Motor neuron (in vitro differentiated cells): ENCODE measurements around the gene DNAJA2. TPM values are rescaled to one million over a fixed set of nuclear protein-coding genes. Genes with fewer than 3 reads are reported as not detected.

Experiments used
- ATAC-seq, 8 experiments: fragments of 200-7000 bp; cut with Tn5 transposase; replicated peaks in 6 of 8; 2 replicates each; pipeline ENCODE4 v1.8.0; 2021; ENCODE audit warnings: mild to moderate bottlenecking in 8 of 8, moderate library complexity in 8 of 8
- H3K27ac ChIP-seq, 2 donors: fragments of 250-450 bp; sonication (Bioruptor Pico); 2 replicates each; pipeline ENCODE4 v1.9.0; 2021; ENCODE audit warnings: antibody characterized with exemption in 2 of 2, mild to moderate bottlenecking in 2 of 2, moderate library complexity in 1 of 2
- H3K4me1 ChIP-seq, 2 donors: fragments of 250-450 bp; sonication (Bioruptor Pico); replicated peaks in 1 of 2; 2 replicates each; pipeline ENCODE4 v1.6.1; 2021; ENCODE audit warnings: antibody characterized with exemption in 2 of 2, mild to moderate bottlenecking in 2 of 2, moderate library complexity in 1 of 2
- H3K4me3 ChIP-seq, 5 donors: fragments of 250-450 bp; sonication (Bioruptor Pico); 2 replicates each; pipeline ENCODE4 v1.9.0; 2021; ENCODE audit warnings: antibody characterized with exemption in 5 of 5, mild to moderate bottlenecking in 5 of 5, moderate library complexity in 4 of 5
- WGBS, 10 experiments: fragments of 450-650 bp; shearing (Covaris generic); methylation state at CpG; one replicate each; pipeline ENCODE4 v1.0.0; 2022; 5-methylcytosine and 5-hydroxymethylcytosine counted together
- in situ Hi-C, 9 experiments: fragments of 400-800 bp; cut with MboI; loops; one replicate each; pipeline ENCODE4 v1.15.0; 2021; ENCODE audit warnings: low sequenced_read_pairs in 9 of 9, low pct_unique_long_range_greater_than_20kb in 2 of 9; ENCODE audit not compliant: unreplicated experiment in 9 of 9
- total RNA-seq, 8 experiments: library from RNA; unstranded; fragments of 300-600 nt; gene quantifications; 2 replicates each; pipeline versions ENCODE4 v1.2.3 to v1.2.4, GENCODE V29; 2022

DNAJA2 gene
- total RNA-seq, 8 experiments from 2014 or later: 66.6 to 152 (median 82.5) TPM

GRCh38 chr16:46996952-46997458 lies 23.5 kb upstream of the DNAJA2 start:
- no peak for ATAC-seq
- WGBS, 10 experiments: 0 to 100% (median 80%) methylated on average over 1 to 2 of the region's 2 CpGs; no CpG with 5 or more reads in 6 of the 10 experiments
- Histone ChIP-seq H3K4me1 (no peaks in the 10 kb centered on the region), H3K27ac (no peak overlapping the region), H3K4me3 (no peak overlapping the region)
- in situ Hi-C loops: no loop called here

- 33 to 83% (median 57%) methylated on average over 1 of the region's 1 CpG; no CpG with 5 or more reads in 7 of the 10 experiments for WGBS, 10 experiments
- no peak overlapping the region for H3K27ac ChIP-seq
- H3K4me3 ChIP-seq: no peak overlapping the region
- no peaks in the 10 kb centered on the region for H3K4me1 ChIP-seq
- in situ Hi-C loops: no loop called here
- ATAC-seq: peak in 1 of 8 experiments; percentile 38
Measured at GRCh38 chr16:46996391-46996790, 22.9 kb upstream of the DNAJA2 start.

- in situ Hi-C loops: no loop called here
- WGBS, 10 experiments: 50 to 100% (median 95%) methylated on average over 1 to 2 of the region's 16 CpGs; no CpG with 5 or more reads in 4 of the 10 experiments
- Histone ChIP-seq H3K4me1 (no peaks in the 10 kb centered on the region), H3K27ac (no peak overlapping the region), H3K4me3 (no peak overlapping the region)
- ATAC-seq: peak in 2 of 8 experiments; percentile 39 to 44
Measured at GRCh38 chr16:46991729-46992704, 18.5 kb upstream of the DNAJA2 start.

GRCh38 chr16:46986896-46987295 lies 13.4 kb upstream of the DNAJA2 start:
- Histone ChIP-seq H3K4me3 (no peak overlapping the region), H3K27ac (no peak overlapping the region), H3K4me1 (no peaks in the 10 kb centered on the region)
- no peak for ATAC-seq
- in situ Hi-C loops: no loop called here
- WGBS, 10 experiments: 0 to 100% (median 75%) methylated on average over 1 to 3 of the region's 3 CpGs

- Histone ChIP-seq H3K27ac (no peak overlapping the region), H3K4me1 (no peaks in the 10 kb centered on the region), H3K4me3 (no peak overlapping the region)
- WGBS, 10 experiments: 54 to 96% (median 90%) methylated on average over 2 to 3 of the region's 3 CpGs; no CpG with 5 or more reads in 1 of the 10 experiments
- in situ Hi-C loops: no loop called here
- ATAC-seq: no peak
Measured at GRCh38 chr16:46986438-46986837, 13.0 kb upstream of the DNAJA2 start.

- H3K4me3 ChIP-seq: no peak overlapping the region
- in situ Hi-C loops: no loop called here
- H3K4me1 ChIP-seq: no peaks in the 10 kb centered on the region
- H3K27ac ChIP-seq: no peak overlapping the region
- ATAC-seq: no peak
- whole genome bisulfite sequencing, 10 experiments: 46 to 100% (median 93%) methylated on average over 1 to 4 of the region's 4 CpGs; no CpG with 5 or more reads in 3 of the 10 experiments
Measured at GRCh38 chr16:46982335-46982734, 8.9 kb upstream of the DNAJA2 start.

- Histone ChIP-seq H3K27ac (no peak overlapping the region), H3K4me1 (no peaks in the 10 kb centered on the region), H3K4me3 (no peak overlapping the region)
- 83 to 100% (median 86%) methylated on average over 1 of the region's 1 CpG; no CpG with 5 or more reads in 3 of the 10 experiments for WGBS, 10 experiments
- in situ Hi-C loops: no loop called here
- ATAC-seq: no peak
Measured at GRCh38 chr16:46980926-46981325, 7.5 kb upstream of the DNAJA2 start.

- in situ Hi-C loops: no loop called here
- H3K4me3 ChIP-seq: no peak overlapping the region
- no peak overlapping the region for H3K27ac ChIP-seq
- 33 to 90% (median 83%) methylated on average over 1 to 4 of the region's 4 CpGs; no CpG with 5 or more reads in 2 of the 10 experiments for WGBS, 10 experiments
- peaks cover 10 to 12% of the 10 kb centered on the region in 2 donors for H3K4me1 ChIP-seq
- ATAC-seq: no peak
Measured at GRCh38 chr16:46976550-46976949, 3.1 kb upstream of the DNAJA2 start.

- no peak overlapping the region for H3K4me3 ChIP-seq
- H3K27ac ChIP-seq: no peak overlapping the region
- ATAC-seq: no peak
- H3K4me1 ChIP-seq: peaks cover 12 to 18% of the 10 kb centered on the region in 2 donors
- in situ Hi-C loops: no loop called here
- WGBS, 10 experiments: 76 to 99% (median 93%) methylated on average over 1 to 4 of the region's 4 CpGs
Measured at GRCh38 chr16:46975908-46976470, 2.5 kb upstream of the DNAJA2 start.

GRCh38 chr16:46975165-46975564 lies 1.7 kb upstream of the DNAJA2 start:
- H3K27ac ChIP-seq: no peak overlapping the region
- whole genome bisulfite sequencing, 10 experiments: 93 to 100% (median 96%) methylated on average over 1 to 11 of the region's 11 CpGs; no CpG with 5 or more reads in 1 of the 10 experiments
- no peak for ATAC-seq
- no peak overlapping the region for H3K4me3 ChIP-seq
- in situ Hi-C loops: no loop called here
- H3K4me1 ChIP-seq: peaks cover 16 to 21% of the 10 kb centered on the region in 2 donors

- peaks cover 19 to 27% of the 10 kb centered on the region in 2 donors for H3K4me1 ChIP-seq
- 4 to 73% (median 64%) methylated on average over 1 to 6 of the region's 6 CpGs; no CpG with 5 or more reads in 2 of the 10 experiments for WGBS, 10 experiments
- in situ Hi-C loops: no loop called here
- ATAC-seq: peak in 1 of 8 experiments; percentile 3
- H3K27ac ChIP-seq: peak overlapping the region; percentile 90 to 97
- H3K4me3 ChIP-seq: peak overlapping the region; percentile 63 to 97 (median 87)
Measured at GRCh38 chr16:46974352-46974751, 878 bp upstream of the DNAJA2 start.

- 0 to 20% (median 8%) methylated on average over 1 to 7 of the region's 14 CpGs; no CpG with 5 or more reads in 3 of the 10 experiments for WGBS, 10 experiments
- no peak for ATAC-seq
- Histone ChIP-seq H3K27ac (peak overlapping the region; percentile 90 to 97), H3K4me1 (peaks cover 21 to 28% of the 10 kb centered on the region in 2 donors), H3K4me3 (peak overlapping the region; percentile 63 to 97 (median 87))
- in situ Hi-C loops: no loop called here
Measured at GRCh38 chr16:46973996-46974324, 486 bp upstream of the DNAJA2 start.
